Heart left ventricle (tissue), 13 donors: ENCODE data around the gene TMEM41A.

Experiments
- POLR2A ChIP-seq, 2 donors: fragments of 450-650 bp; IDR thresholded peaks; one replicate each; pipeline ENCODE4 v1.6.1; 2017; ENCODE audit warnings: antibody characterized with exemption in 2 of 2, mild to moderate bottlenecking in 2 of 2, moderate library complexity in 2 of 2
- TF ChIP-seq, protein P1 (sequence below), 12 donors: fragments of 200-600 bp; sonication (generic) in 4 of 12; IDR thresholded peaks; one replicate each; pipeline versions ENCODE4 v1.5.0 to v1.8.0; 2018 to 2022; ENCODE audit warnings: antibody characterized with exemption in 12 of 12, mild to moderate bottlenecking in 5 of 12
- donor health status: ischemic (EF 13 %, LVEDD 7.1; RV severe dilation, severe dysfunction).
- donor health status: DM: no; HTN: yes; CAD: no.
- donor health status: DM: no; HTN: no; CAD: no.
- donor health status: ischemic (EF 25% LVEDD 6.9; RV normal size, moderate dysfunction).
- donor health status: ischemic (EF 25% LVEDD 5.7; RV mildly dilated, moderate dysfunction).
- donor health status: ischemic (EF 35%, LVEDD 5.7; RV mildly dilated, moderate dysfunction).
- donor health status: nonischemic (EF 11% LVEDD 7.7; RV severe dilation, severe dysfunction).
- donor health status: DM: yes; HTN: yes; CAD: no.
- donor health status: PGD.
- donor health status: ischemic (EF 29% LVEDD 5.4; RV normal size, mild dysfunction).
- donor health status: nonischemic (EF 23%, LVEDD 6.1; RV moderate dilation, normal function).

DNA sequence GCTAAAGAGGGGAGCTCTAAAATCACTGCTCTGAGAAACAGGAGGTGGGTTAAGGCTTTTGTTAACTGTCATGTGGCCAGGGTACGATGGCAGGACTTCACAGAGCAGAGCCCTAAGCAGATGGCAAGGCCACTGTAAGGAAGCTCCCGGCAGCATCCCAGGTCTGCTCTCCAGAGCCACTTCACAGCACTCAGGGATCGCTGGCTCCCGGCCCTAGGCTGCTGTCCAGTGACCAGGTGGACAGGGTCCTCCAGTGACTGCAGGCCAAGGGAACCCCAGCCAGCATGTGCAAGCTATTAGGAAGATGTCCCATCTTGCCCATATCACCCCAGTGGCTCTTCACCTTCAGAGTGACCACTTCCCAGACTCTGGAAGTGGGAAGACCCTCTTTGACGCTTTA, 10.4 kb downstream of the TMEM41A start:
- no peak for TF ChIP-seq POLR2A (IDR thresholded peaks at IDR 0.05)
- TF ChIP-seq, protein P1, sequence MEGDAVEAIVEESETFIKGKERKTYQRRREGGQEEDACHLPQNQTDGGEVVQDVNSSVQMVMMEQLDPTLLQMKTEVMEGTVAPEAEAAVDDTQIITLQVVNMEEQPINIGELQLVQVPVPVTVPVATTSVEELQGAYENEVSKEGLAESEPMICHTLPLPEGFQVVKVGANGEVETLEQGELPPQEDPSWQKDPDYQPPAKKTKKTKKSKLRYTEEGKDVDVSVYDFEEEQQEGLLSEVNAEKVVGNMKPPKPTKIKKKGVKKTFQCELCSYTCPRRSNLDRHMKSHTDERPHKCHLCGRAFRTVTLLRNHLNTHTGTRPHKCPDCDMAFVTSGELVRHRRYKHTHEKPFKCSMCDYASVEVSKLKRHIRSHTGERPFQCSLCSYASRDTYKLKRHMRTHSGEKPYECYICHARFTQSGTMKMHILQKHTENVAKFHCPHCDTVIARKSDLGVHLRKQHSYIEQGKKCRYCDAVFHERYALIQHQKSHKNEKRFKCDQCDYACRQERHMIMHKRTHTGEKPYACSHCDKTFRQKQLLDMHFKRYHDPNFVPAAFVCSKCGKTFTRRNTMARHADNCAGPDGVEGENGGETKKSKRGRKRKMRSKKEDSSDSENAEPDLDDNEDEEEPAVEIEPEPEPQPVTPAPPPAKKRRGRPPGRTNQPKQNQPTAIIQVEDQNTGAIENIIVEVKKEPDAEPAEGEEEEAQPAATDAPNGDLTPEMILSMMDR (IDR thresholded peaks at IDR 0.05), result no peak
